Measurements from ENCODE around the gene ACOT11.
"Not testable (repeated sequence)": the region's sequence is repeated elsewhere in the genome, so short reads cannot be mapped to it uniquely, and the experiment has no call there.

Gene ACOT11

DNA sequence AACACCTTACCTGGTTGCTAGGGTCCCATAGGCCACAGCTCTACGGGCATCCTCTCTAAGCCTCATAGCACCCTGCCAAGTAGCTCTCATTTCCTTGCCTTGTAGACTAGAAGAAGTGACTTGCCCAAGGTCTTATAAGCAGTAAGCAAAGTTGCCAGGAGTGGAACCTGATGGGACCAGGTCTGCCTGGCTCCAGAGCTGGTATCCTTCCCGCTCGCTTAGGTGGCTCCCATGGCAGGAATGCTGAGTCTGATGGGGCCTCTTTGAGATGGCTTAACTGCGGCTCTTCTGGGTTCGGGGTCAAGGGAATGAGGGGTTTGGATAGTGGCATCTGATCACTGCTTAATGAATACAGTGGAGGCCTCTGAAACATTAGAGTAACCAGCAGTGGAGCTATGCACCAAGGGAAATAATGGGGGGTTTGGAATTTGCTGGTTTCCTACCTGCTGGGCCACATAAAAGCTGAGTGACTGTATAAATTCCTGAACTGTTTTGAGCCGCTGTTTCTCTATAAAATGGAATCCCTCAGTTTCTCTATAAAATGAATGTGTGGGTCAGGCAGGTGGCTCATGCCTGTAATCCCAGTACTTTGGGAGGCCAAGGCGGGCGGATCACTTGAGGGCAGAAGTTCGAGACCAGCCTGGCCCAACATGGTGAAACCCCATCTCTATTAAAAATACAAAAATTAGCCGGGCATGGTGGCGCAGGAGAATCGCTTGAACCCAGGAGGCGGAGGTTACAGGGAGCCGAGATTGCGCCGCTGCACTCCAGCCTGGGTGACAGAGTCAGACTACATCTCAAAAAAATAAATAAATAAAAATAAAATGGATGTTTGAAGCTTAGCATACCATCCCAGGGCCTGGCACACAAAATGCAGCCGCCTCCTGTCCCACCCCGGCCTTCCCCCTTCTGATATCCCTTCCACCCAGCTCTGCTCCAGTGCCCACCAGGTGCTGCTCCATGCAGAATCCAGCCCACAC, 62.9 kb downstream of the ACOT11 start:
- ATAC-seq, result no peak

DNA sequence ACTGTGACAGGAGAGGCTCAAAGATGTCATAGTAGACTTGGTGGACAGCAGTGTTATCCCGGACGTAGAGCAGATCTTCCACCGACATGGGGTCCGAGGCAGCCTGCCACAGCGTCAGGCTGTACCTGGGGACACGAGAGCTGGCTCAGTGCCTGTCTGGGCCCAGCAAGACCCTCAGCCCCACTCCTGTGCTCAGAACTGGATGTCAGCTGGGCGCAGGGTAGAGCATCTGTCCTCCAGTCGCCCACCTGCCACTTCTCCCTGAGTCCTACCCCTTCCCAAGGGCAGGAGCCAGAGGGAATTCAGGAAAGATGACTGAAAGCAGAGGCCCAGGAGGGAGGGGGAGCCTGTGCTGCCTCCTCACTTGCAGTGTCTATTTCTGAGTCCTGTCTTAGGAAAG, 63.6 kb downstream of the ACOT11 start:
- no peak for ATAC-seq

DNA sequence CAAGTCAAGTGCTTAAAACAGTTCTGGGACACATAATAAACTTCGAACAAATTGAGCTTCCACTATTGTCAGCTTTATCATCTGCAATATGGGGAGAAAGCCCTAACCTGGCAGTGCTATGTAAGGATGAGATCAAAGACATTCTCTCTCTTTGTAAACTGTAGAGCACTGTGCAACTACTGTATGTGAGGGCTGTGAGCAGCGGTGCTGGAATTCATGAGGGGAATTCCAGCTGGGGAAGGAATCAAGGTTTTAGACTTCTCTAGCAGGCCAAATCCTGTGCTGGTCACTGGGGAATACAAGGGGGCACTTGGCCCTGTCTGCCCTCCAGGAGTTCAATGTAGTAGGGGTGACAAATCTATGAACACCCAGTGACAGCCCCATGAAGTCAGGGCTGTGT, 66.0 kb downstream of the ACOT11 start:
- no peak for ATAC-seq

DNA sequence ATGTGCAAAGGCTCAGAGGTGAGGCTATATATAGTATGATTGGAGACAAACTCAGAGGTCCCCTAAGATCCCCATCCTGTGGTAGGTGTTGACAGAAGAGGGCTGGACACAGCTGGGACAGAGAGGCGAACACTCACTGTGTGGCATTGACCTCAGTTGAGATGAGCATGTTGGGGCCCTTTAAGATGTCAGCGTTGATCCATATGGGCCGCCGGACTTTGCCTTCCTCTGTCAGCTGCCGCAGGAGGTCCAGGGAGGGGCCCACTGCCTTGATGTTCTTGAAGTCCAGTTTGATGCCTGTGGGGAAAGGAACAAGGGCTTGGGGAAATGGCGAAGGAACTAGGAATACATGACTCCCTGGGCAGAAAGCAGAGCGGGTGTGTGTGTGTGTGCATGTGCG, 66.5 kb downstream of the ACOT11 start:
- ATAC-seq, result no peak

DNA sequence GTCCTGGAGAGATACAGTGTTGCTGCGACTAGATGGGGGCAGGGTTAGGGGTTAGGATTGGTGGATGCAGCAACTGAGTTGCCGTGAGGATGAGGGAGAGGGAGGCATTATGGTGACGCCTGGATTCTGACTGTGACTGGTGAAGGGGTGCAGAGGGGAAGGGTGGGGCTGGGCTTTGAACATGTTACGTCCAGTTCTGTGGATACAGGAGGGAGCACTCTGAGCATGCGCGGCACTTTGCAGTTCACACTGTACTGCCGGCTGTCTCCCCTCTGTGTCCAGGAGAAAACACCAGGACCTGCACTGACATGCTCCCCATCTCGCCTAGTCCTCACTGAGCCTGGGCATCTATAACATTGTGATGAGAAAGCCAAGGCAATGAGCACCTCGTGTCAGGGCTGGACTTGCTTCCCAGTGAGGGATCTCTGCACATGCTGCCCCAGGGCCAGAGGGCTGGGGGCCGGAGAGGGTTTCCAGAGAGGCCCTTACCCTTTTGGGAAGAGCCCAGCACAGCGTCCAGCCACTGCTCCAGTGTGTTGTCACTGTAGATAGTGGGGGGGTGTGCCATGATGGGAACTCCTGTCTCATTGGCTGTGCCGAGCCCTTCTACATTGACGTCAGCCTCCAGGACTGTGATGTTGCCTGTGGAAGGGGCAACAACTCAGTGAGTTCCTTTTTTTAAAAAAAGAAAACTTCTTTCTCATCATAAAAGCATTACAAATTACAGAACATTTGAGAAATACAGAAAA, 67.7 kb downstream of the ACOT11 start:
- ATAC-seq, result no peak

DNA sequence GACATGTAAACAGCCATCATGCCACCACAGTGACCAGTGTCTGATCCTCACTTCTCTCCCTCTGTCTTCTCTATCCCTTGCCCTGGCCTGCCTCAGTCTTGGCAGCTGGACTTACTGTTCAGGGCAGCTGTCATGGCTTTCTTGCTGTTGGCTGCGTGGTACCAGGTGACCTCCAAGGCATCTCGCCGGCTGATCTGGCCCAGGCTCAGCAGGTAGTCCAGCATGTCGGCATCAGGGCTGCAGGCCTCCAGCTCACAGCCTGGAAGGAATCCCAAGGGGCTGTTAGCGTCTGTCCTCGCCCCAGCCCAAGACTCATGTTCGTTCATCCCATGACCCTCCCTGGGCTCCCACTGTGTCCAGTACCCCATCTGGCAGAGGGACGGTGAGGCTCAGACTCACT, 71.7 kb downstream of the ACOT11 start:
- no peak for ATAC-seq

DNA sequence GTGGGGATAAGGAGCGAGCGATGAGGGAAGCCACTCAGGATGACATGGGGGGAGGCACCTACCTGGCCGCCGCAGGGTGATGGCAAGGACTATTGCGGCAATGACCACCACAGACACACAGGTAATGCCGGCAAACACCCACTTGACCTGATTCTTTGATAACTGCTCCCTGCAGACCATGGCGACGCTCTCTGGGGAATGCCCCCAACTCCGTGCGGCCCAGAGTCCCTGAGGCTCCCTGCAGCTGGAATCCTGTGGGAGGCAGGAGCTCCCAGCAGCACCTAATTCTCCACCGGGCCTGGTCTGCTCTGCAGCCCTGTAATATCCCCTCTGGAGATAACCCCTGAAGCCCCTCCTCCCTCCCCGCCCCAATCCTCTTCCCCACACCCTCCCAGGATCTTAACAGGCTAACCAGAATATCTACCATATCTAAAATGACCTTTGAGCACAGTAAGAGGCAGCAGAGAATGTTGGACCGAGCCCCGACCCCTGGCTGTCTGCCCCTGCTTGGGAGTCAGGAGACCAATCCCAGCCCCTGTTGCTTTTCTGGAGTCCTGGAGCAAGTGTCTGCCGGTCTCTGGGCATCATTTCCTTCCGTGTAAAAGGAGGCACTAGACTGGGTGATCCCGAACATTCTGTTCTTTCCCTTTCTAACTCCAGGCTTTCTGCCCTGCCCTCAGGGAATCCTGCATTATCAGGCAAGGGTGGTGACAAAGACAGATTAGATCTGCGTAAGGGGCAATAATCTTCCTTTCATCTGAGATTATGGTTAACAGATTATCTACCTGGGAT, 75.4 kb downstream of the ACOT11 start, which contains the start of gene FAM151A:
Gene FAM151A (minus strand): TSS at position 310 of the 792 bp plus-strand sequence. CDS start 130 bp downstream, at position 180.
- ATAC-seq, result no peak

DNA sequence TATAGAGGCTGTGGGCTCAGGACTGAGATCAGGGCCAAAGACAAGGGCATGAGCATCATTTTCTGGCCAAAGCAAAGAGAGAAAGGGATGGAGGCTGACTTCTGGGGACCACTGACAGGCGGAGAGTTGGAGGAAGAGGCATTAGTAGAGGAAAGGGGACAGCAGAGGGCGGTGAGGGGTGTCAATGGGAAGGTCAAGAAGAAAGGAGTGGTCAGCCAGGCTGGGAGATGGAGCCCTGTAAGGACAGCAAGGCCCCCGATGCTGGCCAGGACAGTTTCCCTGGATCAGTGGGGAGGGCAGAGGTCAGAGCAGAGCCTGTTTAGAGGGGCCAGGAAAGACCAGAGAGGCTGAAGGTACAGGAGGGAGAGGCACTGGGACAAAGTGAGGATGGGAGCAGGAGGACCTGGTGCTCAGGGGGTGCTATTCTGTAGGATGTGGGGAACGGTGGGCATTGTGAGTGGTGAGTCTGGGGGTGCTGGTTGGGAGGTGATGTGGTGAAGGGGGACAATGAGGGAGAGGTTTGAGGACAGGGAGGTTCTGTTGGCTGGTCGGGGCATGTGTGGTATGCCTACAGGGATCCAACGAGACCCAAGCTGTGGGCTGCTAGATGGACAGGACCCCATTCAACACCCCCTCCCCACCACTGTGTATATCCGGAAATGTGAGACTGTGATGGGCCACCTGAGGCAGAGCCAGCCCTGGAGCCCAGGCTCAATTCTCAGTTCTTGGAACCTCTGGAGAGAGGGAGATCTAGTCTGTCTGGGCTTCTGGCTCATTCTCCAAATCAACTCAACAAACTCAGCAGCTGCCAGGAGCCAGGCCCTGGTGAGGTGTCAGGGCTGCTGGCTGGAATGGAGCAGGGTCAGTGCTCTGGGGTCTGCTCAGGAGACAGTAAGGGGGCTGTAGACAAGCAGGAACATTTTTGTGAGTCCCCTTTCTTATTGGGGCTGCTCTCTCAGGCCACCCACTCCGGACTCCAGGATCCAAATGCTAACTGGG, 76.7 kb downstream of the ACOT11 start:
- ATAC-seq, result no peak

DNA sequence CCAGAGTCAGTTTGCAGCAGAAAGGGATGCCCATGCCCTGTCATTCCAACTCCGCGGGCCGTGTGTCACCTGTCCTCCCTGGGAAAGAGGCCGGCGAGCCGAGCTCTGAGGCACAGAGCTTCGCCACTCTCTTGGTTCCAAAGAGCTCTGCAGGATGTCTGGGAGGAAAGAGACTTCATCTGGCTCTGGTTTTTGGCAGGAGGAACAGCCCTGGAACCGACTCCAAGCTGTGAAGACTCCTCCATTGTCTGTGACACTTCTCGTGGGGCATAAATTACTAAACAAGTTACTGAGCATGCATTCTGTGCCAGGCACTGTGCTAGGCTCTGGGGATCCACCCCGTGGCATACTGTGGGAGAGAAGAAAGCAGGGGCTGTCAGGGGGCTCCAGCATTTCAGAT, 79.2 kb downstream of the ACOT11 start:
- no peak for ATAC-seq

DNA sequence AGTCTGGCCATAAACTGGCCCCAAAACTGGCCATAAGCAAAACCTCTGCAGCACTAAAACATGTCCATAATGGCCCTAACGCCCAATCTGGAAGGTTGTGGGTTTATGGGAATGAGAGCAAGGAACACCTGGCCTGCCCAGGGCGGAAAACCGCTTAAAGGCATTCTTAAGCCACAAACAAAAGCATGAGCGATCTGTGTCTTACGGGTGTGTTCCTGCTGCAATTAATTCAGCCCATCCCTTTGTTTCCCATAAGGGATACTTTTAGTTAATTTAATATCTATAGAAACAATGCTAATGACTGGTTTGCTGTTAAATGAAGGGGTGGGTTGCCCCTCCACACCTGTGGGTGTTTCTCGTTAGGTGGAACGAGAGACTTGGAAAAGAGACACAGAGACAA, 87.8 kb downstream of the ACOT11 start:
- not testable (repeated sequence) for ATAC-seq

DNA sequence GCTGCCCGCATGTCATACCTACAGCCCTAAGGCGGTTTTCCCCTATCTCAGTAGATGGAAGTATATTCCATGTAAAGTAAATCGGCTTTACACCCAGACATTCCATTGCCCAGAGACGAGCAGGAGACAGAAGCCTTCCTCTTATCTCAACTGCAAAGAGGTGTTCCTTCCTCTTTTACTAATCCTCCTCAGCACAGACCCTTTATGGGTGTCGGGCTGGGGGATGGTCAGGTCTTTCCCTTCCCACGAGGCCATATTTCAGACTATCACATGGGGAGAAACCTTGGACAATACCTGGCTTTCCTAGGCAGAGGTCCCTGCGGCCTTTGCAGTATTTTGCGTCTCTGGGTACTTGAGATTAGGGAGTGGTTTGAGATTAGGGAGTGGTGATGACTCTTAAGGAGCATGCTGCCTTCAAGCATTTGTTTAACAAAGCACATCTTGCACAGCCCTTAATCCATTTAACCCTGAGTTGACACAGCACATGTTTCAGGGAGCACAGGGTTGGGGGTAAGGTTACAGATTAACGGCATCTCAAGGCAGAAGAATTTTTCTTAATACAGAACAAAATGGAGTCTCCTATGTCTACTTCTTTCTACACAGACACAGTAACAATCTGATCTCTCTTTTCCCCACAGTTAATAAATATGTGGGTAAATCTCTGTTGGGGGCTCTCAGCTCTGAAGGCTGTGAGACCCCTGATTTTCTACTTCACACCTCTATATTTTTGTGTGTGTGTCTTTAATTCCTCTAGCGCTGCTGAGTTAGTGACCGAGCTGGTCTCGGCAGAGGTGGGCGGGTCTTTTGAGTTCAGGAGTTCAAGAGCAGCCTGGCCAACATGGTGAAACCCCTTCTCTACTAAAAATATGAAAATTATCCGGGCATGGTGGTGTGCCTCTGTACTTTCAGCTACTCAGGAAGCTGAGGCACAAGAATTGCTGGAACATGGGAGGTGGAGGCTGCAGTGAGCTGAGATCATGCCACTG, 88.7 kb downstream of the ACOT11 start:
- ATAC-seq, result not testable (repeated sequence)

DNA sequence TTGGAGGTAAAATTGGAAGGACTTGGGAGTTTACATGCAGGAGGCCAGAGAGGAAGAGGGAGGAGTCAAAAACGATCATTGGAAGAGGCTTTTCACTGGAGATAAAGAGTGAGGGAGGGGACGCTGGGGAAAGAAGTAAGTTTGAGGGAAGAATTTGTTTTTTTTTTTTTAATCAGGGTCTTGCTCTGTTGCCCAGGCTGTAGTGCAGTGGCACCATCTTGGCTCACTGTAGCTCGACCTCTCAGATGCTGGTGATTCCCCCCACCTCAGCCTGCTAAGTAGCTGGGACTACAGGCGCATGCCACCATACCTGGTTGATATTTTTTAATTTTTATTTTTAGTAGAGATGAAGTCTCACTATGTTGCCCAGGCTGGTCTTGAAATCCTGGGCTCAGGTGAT, 92.3 kb downstream of the ACOT11 start:
- no peak for ATAC-seq

DNA sequence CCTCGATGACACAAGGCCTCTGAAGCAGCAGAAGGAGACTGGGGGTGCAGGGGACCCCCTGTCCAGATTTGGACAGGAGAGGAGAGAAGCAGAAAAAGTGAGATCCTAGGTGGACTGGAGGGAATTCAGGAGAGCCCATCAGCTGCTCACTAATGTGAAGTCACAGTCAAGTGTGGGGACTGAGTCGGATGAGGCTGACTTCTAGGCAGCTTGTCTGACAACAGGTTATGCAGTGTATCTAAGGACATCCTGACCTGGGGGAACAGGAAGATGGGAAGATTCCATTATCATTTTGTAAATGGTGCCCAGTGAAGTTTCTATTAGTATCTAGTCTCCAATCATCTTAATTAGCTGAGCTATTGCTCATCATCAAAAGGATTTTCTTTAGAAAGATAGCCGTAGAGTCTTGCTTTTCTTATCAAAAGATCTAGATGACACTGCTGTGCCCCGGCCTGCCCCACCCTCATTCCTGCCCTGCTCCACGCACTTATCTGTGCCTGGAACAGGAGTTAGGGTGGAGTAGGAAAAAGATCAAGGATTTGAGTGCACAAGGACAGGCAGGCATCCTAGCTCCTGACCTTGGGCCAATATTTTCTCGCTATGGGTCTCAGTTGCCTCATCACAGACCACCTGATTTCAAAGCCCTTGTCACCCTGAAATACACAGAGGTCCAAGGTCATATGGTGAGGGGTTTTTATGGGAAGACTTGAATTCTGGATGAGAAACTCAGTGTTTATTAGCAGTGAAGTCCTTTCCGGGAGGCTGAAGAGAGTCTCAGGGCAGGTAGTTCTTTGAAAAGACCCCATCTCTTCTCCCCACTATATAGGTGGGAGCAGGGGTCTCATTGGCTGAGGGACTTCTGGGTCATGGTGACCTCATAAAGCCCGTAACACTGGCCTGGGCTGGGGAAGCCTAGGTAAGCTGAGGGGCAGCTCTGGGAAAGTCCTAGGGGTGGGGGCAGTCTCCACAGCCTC, 93.1 kb downstream of the ACOT11 start, which contains the start of gene MROH7:
Gene MROH7 (plus strand): TSS at position 924 of the 974 bp plus-strand sequence. CDS start 11,141 bp downstream, outside the sequence.
- no peak for ATAC-seq

DNA sequence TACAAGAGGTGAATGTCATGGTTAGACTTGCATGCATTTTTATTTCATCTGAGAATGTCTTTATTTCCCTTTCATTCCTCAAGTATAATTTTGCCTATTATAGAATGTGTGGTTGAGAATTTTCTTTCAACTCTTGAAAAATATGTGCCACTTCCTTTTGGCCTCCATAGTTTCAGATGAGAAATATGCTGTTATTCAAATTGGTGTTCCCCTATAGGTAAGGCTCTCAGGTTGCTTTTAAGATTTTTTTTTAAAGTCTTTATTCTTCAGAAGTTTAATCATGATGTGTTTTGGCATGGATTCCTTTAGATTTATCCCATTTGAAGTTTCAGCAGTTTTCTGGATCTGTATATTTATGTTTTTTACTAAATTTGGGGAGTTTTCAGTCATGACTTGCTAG, 95.7 kb downstream of the ACOT11 start:
- no peak for ATAC-seq

DNA sequence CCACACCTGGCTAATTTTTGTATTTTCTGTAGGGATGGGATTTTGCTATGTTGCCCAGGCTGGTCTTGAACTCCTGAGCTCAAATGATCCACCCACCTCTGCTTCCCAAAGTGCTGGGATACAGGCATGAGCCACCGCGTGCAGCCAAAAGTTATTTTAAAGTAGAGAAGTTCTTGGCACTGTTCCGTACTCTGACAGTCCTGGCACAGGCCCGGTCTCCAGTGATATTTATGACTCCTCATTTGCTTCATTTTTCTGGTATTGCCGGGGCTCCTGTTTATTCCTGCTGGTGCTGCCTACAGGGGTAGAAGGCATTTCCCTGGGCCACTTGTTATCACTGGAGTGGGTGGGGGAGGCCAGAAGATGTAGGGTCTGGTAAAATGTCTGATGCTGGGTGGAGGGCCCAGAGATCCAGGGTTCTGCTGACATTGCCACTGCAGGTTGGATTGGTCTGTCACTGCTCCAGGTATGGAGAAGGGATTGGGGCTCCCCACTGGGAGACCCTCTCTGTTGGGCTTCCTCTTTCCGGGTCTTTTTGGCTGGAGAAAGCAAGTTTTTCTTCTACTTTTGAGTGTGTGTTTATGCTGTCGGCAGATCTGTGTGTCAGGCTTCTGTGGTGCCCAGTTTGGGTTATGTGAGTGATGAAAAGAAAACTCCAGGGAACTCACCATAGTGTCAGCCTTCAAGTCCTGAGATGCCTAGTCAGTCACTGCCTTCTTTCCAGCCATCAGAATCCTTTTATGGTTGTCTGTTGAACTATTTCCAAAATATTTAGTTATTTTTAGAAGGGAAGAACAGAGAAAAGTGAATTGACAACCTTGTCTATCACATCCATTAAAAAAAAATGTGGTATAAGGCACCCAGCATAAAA, 98.0 kb downstream of the ACOT11 start:
- ATAC-seq, result no peak

DNA sequence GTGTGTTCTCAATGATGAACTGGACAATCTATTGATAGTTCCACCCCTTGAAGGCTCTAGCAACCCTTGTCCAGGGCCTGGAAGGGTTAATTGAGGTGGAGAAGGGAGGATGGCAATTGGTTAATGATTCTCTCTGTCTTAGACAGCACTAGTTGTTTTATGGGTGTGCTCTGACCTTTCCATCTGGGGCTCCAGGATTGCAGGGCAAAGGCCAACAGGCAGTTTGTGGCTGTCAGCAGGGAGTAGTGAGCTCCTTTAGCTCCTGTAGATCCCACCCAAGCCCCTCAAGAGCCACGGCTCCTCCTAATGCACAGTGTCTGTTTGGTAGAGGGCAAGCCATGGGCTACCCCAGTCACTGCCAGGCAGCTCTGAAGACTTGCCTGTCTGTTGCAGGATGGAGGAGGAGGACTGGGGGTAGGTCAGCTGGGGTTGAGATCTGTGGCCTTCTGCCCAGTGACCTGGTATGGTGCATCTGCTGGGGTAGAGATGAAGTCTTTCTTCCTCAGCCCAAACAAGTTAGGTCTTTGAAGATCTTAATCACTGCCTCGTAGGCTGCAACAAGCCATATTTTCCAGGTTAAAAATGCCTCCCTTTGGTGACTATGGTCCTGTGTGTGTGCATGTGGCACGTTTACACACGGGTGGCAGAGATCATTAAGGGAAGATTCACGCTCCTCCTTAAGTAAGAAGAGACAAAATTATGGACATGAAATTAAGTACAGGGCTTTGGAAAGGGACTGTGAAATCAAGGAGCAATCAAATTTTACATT, 101.3 kb downstream of the ACOT11 start:
- no peak for ATAC-seq

DNA sequence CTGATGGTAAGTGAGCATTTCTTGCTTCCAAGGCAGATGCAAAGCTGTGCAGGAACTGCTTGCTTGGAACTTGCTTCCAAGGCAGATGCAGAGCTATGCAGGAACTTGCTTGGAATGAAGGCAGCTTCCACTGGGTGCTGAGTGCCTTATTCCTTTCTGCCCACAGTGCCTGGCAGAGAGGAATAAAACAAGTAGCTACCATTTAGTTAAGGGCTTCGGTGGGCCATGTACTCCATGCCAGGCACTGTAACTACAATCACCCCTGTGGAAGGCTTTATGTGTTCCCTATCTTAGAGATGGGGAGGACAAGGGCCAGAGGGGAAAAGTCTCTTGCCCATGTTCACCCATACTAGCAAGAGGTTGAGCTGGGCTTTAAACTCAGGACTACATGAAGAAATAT, 101.9 kb downstream of the ACOT11 start:
- ATAC-seq, result no peak

All from activated CD4-positive, CD25-positive, alpha-beta regulatory T cell treated with anti-CD3 and anti-CD28 coated beads, Interleukin-2, amount 50 U/mL, for 24 hours (primary cell).